CD14-positive monocyte (primary cell): ENCODE data around the gene ARMC10. TPM values are rescaled to one million over a fixed set of nuclear protein-coding genes. Genes with fewer than 3 reads are reported as not detected.

Experiments used
- DNase-seq, 3 donors: peaks; one replicate each; pipeline ENCODE4 v3.0.0-alpha.2; 2011 to 2022
- H2AFZ ChIP-seq: 2 replicates; pipeline ENCODE4 v1.6.0; 2012; ENCODE audit warnings: mild to moderate bottlenecking, low read depth, low read length, inconsistent platforms; ENCODE audit not compliant: insufficient read depth, poor library complexity, severe bottlenecking
- H3K27ac ChIP-seq, 2 donors: 1 replicate in 1 of 2; 2 replicates in 1 of 2; pipeline ENCODE4 v1.5.1; 2012 to 2013; ENCODE audit warnings: low read length in 2 of 2, control low read depth in 1 of 2, inconsistent platforms in 1 of 2, low read depth in 1 of 2, mild to moderate bottlenecking in 1 of 2
- H3K27me3 ChIP-seq, 2 donors: one replicate each; pipeline versions ENCODE4 v1.6.0 to v1.6.1; 2011 to 2013; ENCODE audit warnings: low read length in 2 of 2; ENCODE audit not compliant: control insufficient read depth in 2 of 2, insufficient read depth in 2 of 2
- H3K36me3 ChIP-seq, 2 donors: replicated peaks in 1 of 2; 1 replicate in 1 of 2; 2 replicates in 1 of 2; pipeline versions ENCODE4 v1.5.1 to v1.6.1; 2012 to 2013; ENCODE audit warnings: low read length in 2 of 2, control low read depth in 1 of 2, inconsistent platforms in 1 of 2, mild to moderate bottlenecking in 1 of 2; ENCODE audit not compliant: insufficient read depth in 2 of 2, control insufficient read depth in 1 of 2
- H3K4me1 ChIP-seq, 2 donors: 1 replicate in 1 of 2; 2 replicates in 1 of 2; pipeline versions ENCODE4 v1.5.1 to v1.6.1; 2012 to 2013; ENCODE audit warnings: low read length in 2 of 2, control low read depth in 1 of 2, inconsistent platforms in 1 of 2, mild to moderate bottlenecking in 1 of 2, moderate library complexity in 1 of 2; ENCODE audit not compliant: insufficient read depth in 2 of 2, control insufficient read depth in 1 of 2
- H3K4me2 ChIP-seq: replicated peaks from 2 replicates; pipeline ENCODE3; 2012; ENCODE audit warnings: low read length, moderate library complexity, mild to moderate bottlenecking; ENCODE audit not compliant: poor library complexity, severe bottlenecking; ENCODE audit errors: extremely low read depth
- H3K4me3 ChIP-seq, 3 experiments: fragments of 200-600 bp in 1 of 3; sonication (generic) in 1 of 3; replicated peaks in 1 of 3; 1 replicate in 2 of 3; 2 replicates in 1 of 3; pipeline ENCODE4 v1.5.1; 2011 to 2013; ENCODE audit warnings: low read length in 3 of 3, mild to moderate bottlenecking in 3 of 3, control low read depth in 2 of 3, low read depth in 2 of 3, inconsistent platforms in 1 of 3, moderate library complexity in 1 of 3
- H3K79me2 ChIP-seq: 2 replicates; pipeline ENCODE4 v1.6.0; 2012; ENCODE audit warnings: mild to moderate bottlenecking, control low read depth, inconsistent platforms, low read length, moderate library complexity; ENCODE audit not compliant: insufficient read depth
- H3K9ac ChIP-seq: 2 replicates; pipeline ENCODE4 v1.6.0; 2017; ENCODE audit warnings: low read length, mild to moderate bottlenecking; ENCODE audit not compliant: insufficient read depth, poor library complexity, severe bottlenecking
- H3K9me3 ChIP-seq, 2 donors: replicated peaks in 1 of 2; 1 replicate in 1 of 2; 2 replicates in 1 of 2; pipeline versions ENCODE4 v1.5.1 to v1.6.1; 2012 to 2013; ENCODE audit warnings: low read length in 2 of 2, control low read depth in 1 of 2; ENCODE audit not compliant: control insufficient read depth in 1 of 2, insufficient read depth in 1 of 2
- H4K20me1 ChIP-seq: 2 replicates; pipeline ENCODE4 v1.6.0; 2012; ENCODE audit warnings: mild to moderate bottlenecking, low read length, control low read depth, moderate library complexity; ENCODE audit not compliant: insufficient read depth
- H3K27ac Mint-ChIP-seq, 7 donors: one replicate each; pipeline ENCODE4 v1.8.0; 2020; ENCODE audit warnings: mild to moderate bottlenecking in 7 of 7, mixed read lengths in 7 of 7, moderate library complexity in 6 of 7, inconsistent platforms in 2 of 7
- H3K27me3 Mint-ChIP-seq, 3 donors: one replicate each; pipeline ENCODE4 v1.8.0; 2021 to 2022; ENCODE audit warnings: low read depth in 3 of 3, mild to moderate bottlenecking in 3 of 3, mixed read lengths in 3 of 3, moderate library complexity in 3 of 3, inconsistent platforms in 1 of 3
- H3K36me3 Mint-ChIP-seq, 2 donors: one replicate each; pipeline ENCODE4 v1.8.0; 2020; ENCODE audit warnings: mixed read lengths in 2 of 2, inconsistent platforms in 1 of 2, mild to moderate bottlenecking in 1 of 2
- H3K4me1 Mint-ChIP-seq: one replicate; pipeline ENCODE4 v1.8.0; 2020; ENCODE audit warnings: mild to moderate bottlenecking, mixed read lengths
- H3K4me3 Mint-ChIP-seq, 2 donors: one replicate each; pipeline ENCODE4 v1.8.0; 2020; ENCODE audit warnings: mild to moderate bottlenecking in 2 of 2, mixed read lengths in 2 of 2, moderate library complexity in 1 of 2
- H3K9me3 Mint-ChIP-seq, 7 donors: one replicate each; pipeline ENCODE4 v1.8.0; 2020 to 2022; ENCODE audit warnings: mixed read lengths in 7 of 7, mild to moderate bottlenecking in 6 of 7, moderate library complexity in 6 of 7, inconsistent platforms in 2 of 7
- WGBS: methylation state at CpG from one replicate; pipeline ENCODE4 v1.1.5; 2013; ENCODE audit warnings: missing lambda C conversion rate; ENCODE audit not compliant: insufficient coverage; 5-methylcytosine and 5-hydroxymethylcytosine counted together
- intact Hi-C, 2 donors: fragments of 100-400 bp; cut with micrococcal nuclease; formaldehyde crosslinking; loops; one replicate each; pipeline versions ENCODE4 v1.15.0 to v1.15.1; 2023
- polyA plus RNA-seq, 3 donors: library from polyadenylated mRNA; depleted of rRNA in 1 of 3; unstranded in 2 of 3; stranded (reverse) in 1 of 3; fragments of 300-500 nt in 2 of 3; fragments of >200 nt in 1 of 3; fragmentation: Illumina TruSeq in 2 of 3; gene quantifications; 1 replicate in 2 of 3; 2 replicates in 1 of 3; pipeline ENCODE4 v1.2.3, GENCODE V29; 2012 to 2021
- TF ChIP-seq, protein P1 (sequence below): fragments of 200-600 bp; IDR thresholded peaks from one replicate; pipeline ENCODE4 v1.8.0; 2022; ENCODE audit warnings: antibody characterized with exemption, mild to moderate bottlenecking

The ARMC10 gene
- polyA plus RNA-seq, 3 donors = 15.4 to 60.1 (median 55.1) TPM

DNA sequence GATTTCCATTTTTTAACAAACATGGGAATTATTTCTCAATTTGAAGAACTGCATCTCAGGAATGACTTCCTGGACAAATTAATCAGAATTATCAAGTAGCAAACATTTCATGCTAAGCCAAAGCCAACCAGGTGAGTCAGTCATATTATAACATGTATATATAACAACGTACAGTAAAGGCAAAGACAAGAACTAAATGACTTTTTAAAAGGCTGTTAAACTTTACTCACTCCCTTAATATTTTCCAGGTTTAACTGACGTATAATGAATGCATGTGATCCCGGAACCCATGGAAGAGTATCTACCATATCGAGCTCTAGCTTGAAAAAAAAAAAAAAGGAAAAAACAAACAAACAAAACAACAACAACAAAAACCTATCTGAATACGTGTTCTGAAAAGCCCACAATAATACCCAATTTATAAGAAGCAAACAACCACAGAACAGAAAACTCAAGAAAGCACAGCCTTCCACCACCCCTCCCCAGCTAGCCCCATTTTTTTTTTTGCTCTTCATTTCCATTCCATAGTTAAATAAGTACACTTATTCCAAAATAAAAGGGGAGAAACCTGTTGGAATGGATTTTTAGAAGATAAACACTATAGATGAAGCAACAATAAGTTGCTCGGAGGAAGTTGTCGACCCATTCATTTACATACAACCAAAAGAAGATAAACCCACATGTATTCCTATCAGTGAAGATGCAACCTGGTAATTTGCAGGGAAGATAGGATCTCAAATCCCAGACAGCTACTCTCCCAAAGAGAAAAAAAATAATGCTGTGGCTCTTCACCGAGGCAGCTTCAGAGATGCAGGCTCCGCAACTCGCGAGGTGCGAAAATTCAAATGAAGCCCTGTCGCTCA is 73.4 kb downstream of the ARMC10 start:
- Histone ChIP-seq H3K9me3 (no peaks in the 10 kb centered on the region), H3K27ac (peak overlapping the region; percentile 75 to 86), H4K20me1 (no peaks in the 10 kb centered on the region), H2AFZ (peak overlapping the region; percentile 92), H3K4me2 (peak overlapping the region; percentile 74), H3K4me1 (peaks cover 13 to 21% of the 10 kb centered on the region in 2 donors), H3K4me3 (peak overlapping the region; percentile 86 to 93 (median 90)), H3K27me3 (no peaks in the 10 kb centered on the region), H3K36me3 (no peaks in the 10 kb centered on the region), H3K79me2 (peaks cover 10% of the 10 kb centered on the region), H3K9ac (peak overlapping the region; percentile 85)
- H3K27me3 Mint-ChIP-seq = peaks cover 2 to 5% (median 2%) of the 10 kb centered on the region in 3 donors
- TF ChIP-seq, protein P1, sequence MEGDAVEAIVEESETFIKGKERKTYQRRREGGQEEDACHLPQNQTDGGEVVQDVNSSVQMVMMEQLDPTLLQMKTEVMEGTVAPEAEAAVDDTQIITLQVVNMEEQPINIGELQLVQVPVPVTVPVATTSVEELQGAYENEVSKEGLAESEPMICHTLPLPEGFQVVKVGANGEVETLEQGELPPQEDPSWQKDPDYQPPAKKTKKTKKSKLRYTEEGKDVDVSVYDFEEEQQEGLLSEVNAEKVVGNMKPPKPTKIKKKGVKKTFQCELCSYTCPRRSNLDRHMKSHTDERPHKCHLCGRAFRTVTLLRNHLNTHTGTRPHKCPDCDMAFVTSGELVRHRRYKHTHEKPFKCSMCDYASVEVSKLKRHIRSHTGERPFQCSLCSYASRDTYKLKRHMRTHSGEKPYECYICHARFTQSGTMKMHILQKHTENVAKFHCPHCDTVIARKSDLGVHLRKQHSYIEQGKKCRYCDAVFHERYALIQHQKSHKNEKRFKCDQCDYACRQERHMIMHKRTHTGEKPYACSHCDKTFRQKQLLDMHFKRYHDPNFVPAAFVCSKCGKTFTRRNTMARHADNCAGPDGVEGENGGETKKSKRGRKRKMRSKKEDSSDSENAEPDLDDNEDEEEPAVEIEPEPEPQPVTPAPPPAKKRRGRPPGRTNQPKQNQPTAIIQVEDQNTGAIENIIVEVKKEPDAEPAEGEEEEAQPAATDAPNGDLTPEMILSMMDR = no peak
- peaks cover 33% of the 10 kb centered on the region for H3K4me1 Mint-ChIP-seq
- DNase-seq = no peak
- H3K27ac Mint-ChIP-seq = peak overlapping the region; percentile 91 to 98 (median 92)
- H3K9me3 Mint-ChIP-seq = peaks cover 0 to 6% (median 0%) of the 10 kb centered on the region in 7 donors
- peak overlapping the region; percentile 98 to 100 for H3K4me3 Mint-ChIP-seq
- intact Hi-C loops = loop anchor here in 1 of 2 donors (5.0 kb wide), 1 partner anchor 76 kb away; the partner anchor contains the start of gene FBXL13
- 0% methylated on average over 7 of the region's 13 CpGs for WGBS
- peaks cover 3 to 10% of the 10 kb centered on the region in 2 donors for H3K36me3 Mint-ChIP-seq

Other genes starting within 250 kb of the ARMC10 start
- under 1 TPM in 1 of 3 donors, not detected in 2; 0.04 TPM for gene LRRC17, start 162.1 kb upstream of the ARMC10 start, polyA plus RNA-seq
- under 1 TPM in 1 of 3 donors, not detected in 2; 0.05 TPM for gene FBXL13, start 344 bp upstream of the ARMC10 start, polyA plus RNA-seq
- 1 to 10 TPM; 1.1 to 2.2 (median 1.6) TPM for gene NAPEPLD, start 74.0 kb downstream of the ARMC10 start, polyA plus RNA-seq
- 10 to 100 TPM; 42.8 to 50.8 (median 44.9) TPM for gene PMPCB, start 222.3 kb downstream of the ARMC10 start, polyA plus RNA-seq